ENCODE measurements around the gene TRAK1. TPM values are rescaled to one million over a fixed set of nuclear protein-coding genes. Genes with fewer than 3 reads are reported as not detected.

The TRAK1 gene
- total RNA-seq, 1 donor from 2014 or later, result 41.7 TPM

DNA sequence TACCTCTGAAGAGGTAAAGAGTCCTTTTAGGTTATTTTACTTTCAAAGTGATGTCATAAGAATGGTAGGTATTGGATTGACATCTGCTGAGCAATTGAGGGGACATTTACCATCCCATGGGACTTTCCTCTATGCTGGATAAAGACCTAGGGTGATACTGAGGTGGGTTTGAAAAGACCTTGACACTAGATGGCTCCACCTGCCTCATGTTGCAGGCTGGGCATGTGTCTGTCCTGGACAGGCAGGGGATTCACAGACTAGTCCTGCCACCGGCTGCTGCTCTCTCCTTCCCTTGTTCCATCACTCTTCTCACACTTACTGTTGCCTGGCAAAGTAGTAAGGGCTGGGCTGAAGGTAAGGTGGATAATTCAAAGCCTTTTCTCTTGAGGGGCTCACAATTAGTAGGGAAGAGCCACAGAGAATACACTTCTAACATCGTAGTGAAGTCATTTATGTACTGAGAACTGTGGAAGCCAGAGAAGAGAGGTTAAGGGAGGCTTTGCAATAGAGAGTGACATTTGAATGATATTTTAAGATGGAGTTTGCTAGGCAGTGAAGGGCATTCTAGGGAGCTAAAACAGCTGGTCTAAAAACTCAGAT lies 27.7 kb downstream of the TRAK1 start:
- TF ChIP-seq, protein P1, sequence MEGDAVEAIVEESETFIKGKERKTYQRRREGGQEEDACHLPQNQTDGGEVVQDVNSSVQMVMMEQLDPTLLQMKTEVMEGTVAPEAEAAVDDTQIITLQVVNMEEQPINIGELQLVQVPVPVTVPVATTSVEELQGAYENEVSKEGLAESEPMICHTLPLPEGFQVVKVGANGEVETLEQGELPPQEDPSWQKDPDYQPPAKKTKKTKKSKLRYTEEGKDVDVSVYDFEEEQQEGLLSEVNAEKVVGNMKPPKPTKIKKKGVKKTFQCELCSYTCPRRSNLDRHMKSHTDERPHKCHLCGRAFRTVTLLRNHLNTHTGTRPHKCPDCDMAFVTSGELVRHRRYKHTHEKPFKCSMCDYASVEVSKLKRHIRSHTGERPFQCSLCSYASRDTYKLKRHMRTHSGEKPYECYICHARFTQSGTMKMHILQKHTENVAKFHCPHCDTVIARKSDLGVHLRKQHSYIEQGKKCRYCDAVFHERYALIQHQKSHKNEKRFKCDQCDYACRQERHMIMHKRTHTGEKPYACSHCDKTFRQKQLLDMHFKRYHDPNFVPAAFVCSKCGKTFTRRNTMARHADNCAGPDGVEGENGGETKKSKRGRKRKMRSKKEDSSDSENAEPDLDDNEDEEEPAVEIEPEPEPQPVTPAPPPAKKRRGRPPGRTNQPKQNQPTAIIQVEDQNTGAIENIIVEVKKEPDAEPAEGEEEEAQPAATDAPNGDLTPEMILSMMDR (IDR thresholded peaks at IDR 0.05; ENCODE audit: insufficient read depth, low read length, poor library complexity, severe bottlenecking), result peak; percentile 58
- Histone ChIP-seq H3K4me3 (ENCODE audit: low read depth, low read length) (no peak overlapping the region), H3K36me3 (ENCODE audit: control insufficient read depth, insufficient read depth, low read length) (no peaks in the 10 kb centered on the region), H3K27me3 (ENCODE audit: control insufficient read depth, insufficient read depth, low read length) (no peaks in the 10 kb centered on the region)
- DNase-seq (ENCODE audit: low read depth), result no peak

DNA sequence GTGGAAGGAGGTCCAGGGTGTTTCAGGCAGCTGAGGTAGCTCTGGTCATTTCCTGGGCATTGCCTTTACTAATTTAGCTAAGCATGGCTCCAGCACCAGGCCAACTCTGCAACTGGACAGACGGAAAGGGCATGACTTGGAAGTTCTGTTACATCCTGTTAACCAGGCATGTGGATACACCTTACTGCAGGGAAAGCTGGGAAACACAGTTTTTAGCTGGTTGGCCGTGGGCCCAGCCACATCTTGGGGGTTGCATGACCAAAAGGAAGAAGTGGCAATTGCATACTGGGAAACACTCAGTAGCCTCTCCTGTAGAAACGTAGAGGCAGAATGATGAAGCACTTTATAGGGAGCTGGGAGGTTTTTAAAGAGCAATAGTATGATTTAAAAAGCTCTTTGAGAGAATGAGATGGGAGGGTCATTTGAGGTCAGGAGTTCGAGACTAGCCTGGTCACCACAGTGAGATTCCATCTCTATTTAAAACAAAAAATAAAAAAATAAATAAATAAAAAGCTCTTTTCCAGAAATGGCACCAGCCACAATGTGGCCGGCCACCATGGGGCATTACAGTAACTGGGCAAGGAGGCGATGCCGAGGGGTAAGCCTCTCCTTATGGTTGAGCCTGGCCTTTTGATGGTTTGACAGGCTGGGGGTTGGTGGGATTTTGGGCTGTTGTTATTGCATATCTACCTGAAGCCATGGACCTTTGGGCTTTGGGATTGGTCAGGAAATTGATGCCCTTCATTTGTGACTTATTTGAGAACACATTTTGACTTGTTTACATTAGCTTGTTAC lies 28.6 kb downstream of the TRAK1 start:
- Histone ChIP-seq H3K36me3 (ENCODE audit: control insufficient read depth, insufficient read depth, low read length) (no peaks in the 10 kb centered on the region), H3K4me3 (ENCODE audit: low read depth, low read length) (no peak overlapping the region), H3K27me3 (ENCODE audit: control insufficient read depth, insufficient read depth, low read length) (no peaks in the 10 kb centered on the region)
- TF ChIP-seq, protein P1 (IDR thresholded peaks at IDR 0.05; ENCODE audit: insufficient read depth, low read length, poor library complexity, severe bottlenecking), result no peak
- no peak for DNase-seq (ENCODE audit: low read depth)

DNA sequence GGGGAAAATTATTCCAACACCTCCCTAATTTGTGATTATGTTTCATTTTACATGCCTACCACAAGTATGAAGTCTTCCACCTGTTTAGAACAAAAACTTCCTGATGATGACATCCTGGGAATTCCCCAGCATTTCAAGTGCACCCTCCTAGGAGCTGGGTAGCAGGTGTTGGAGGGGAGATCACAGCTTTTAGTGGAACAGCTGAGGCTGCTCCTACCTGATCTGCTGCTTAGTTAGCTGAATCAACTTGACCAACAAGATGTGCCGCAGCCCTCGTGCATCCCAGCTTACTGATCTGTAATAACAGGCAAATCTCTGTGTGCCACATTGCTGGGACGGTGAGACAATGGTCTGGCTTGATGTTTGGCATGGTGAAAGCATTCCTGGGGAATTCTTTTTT lies 29.7 kb downstream of the TRAK1 start:
- Histone ChIP-seq H3K4me3 (ENCODE audit: low read depth, low read length) (no peak overlapping the region), H3K27me3 (ENCODE audit: control insufficient read depth, insufficient read depth, low read length) (no peaks in the 10 kb centered on the region), H3K36me3 (ENCODE audit: control insufficient read depth, insufficient read depth, low read length) (no peaks in the 10 kb centered on the region)
- TF ChIP-seq, protein P1 (IDR thresholded peaks at IDR 0.05; ENCODE audit: insufficient read depth, low read length, poor library complexity, severe bottlenecking), result no peak
- no peak for DNase-seq (ENCODE audit: low read depth)

DNA sequence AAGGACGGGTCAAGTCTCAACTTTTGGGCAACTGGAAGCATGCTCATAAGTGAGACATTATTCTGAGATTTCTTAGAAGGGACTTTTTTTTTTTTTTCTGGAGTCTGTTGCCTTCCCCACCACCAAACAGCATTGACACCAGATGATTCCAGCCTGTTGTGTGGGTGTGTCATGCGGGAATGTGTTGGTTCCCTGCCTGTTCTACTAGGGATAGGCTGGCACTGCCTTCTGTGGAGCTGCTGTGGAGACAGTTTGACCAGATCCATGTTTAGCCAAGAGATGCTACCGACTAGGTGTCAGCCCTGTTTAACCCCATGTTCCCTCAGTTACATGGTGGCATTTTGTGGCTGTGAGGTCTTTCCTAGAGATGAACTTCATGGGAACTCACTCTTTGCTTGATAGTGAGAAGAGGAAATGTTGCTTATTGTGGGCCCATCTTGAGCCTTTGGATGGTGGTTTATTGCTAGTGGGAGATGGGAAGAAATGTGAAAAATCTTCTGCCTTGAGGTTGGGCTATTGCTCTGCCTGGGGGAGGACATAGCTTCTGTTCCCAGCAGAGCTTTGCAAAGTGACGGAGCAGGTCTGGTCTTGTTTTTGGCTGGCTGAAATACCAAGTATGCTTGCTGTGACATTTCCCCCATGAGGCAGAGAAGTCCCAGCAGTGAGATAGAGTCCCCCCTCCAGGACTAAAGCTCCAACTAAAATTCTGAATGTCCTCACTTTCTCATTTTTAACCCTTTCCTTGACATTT lies 31.3 kb downstream of the TRAK1 start:
- no peak overlapping the region for H3K4me3 ChIP-seq (ENCODE audit: low read depth, low read length)
- no peaks in the 10 kb centered on the region for H3K36me3 ChIP-seq (ENCODE audit: control insufficient read depth, insufficient read depth, low read length)
- TF ChIP-seq, protein P1 (IDR thresholded peaks at IDR 0.05; ENCODE audit: insufficient read depth, low read length, poor library complexity, severe bottlenecking), result no peak
- H3K27me3 ChIP-seq (ENCODE audit: control insufficient read depth, insufficient read depth, low read length), result no peaks in the 10 kb centered on the region
- DNase-seq (ENCODE audit: low read depth), result no peak

DNA sequence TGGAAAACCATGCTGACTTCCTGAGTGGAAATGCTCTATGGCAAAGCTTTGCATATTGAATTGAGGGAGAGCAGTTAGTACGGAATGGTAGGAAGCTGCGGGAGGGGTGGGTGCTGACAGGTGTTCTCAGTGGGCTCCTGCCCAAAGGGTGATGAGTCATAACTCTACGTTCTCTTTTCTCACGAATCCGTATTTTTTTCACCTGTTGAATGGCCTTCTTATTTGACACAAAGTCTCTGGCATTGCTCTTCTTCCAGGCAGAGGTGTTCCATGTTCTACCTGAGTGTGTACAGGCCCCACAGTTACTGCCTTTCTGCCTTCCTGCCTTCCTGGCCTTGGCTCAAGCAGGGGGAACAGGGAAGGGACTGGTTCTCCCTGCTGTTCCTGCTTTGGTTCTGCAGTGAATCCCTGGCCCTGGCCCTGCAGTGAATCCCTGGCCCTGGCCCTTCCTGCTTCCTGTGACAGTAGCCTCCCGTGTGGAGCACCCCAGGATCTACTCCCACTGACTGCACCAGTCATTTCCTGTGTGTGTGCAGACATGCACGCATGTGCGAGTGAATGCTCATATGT lies 31.9 kb downstream of the TRAK1 start:
- Histone ChIP-seq H3K36me3 (ENCODE audit: control insufficient read depth, insufficient read depth, low read length) (no peaks in the 10 kb centered on the region), H3K27me3 (ENCODE audit: control insufficient read depth, insufficient read depth, low read length) (no peaks in the 10 kb centered on the region), H3K4me3 (ENCODE audit: low read depth, low read length) (no peak overlapping the region)
- no peak for DNase-seq (ENCODE audit: low read depth)
- TF ChIP-seq, protein P1 (IDR thresholded peaks at IDR 0.05; ENCODE audit: insufficient read depth, low read length, poor library complexity, severe bottlenecking), result no peak
